Hepatocyte (in vitro differentiated cells): ENCODE measurements around the gene NME3.

Source experiments
- EZH2 ChIP-seq: fragments of 200-600 bp; sonication (generic); IDR thresholded peaks from 2 replicates; pipeline ENCODE4 v1.6.1; 2016; ENCODE audit warnings: antibody characterized with exemption, mild to moderate bottlenecking, borderline replicate concordance
- EZH2phosphoT487 ChIP-seq: fragments of 200-600 bp; sonication (generic); IDR thresholded peaks from one replicate; pipeline ENCODE4 v1.6.1; 2018; ENCODE audit warnings: antibody characterized with exemption, mild to moderate bottlenecking, low read depth, moderate library complexity; ENCODE audit not compliant: unreplicated experiment, severe bottlenecking
- TF ChIP-seq, protein P1 (sequence below): fragments of 200-600 bp; sonication (generic); IDR thresholded peaks from 2 replicates; pipeline ENCODE4 v1.5.1; 2016; ENCODE audit warnings: antibody characterized with exemption, mild to moderate bottlenecking; ENCODE audit not compliant: poor library complexity

DNA sequence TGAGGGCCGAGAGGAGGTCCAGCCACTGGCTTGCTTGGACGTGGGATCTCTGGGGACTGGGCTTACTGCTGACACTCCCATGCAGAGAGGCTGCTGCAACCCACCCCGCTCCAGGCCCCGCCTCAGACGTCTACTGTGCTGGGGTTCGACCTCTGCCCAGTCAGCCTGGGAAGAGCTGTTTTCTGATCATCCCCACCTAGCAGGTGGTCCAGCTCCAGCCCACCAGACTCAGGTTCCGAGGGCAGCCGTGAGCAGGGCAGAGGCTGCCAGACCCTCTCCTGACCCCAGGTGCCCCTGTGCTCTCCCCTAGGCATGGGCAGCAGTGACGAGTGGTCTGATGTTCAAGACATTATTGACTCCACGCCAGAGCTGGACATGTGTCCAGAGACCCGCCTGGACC is 23.4 kb downstream of the NME3 start:
- TF ChIP-seq, protein P1, sequence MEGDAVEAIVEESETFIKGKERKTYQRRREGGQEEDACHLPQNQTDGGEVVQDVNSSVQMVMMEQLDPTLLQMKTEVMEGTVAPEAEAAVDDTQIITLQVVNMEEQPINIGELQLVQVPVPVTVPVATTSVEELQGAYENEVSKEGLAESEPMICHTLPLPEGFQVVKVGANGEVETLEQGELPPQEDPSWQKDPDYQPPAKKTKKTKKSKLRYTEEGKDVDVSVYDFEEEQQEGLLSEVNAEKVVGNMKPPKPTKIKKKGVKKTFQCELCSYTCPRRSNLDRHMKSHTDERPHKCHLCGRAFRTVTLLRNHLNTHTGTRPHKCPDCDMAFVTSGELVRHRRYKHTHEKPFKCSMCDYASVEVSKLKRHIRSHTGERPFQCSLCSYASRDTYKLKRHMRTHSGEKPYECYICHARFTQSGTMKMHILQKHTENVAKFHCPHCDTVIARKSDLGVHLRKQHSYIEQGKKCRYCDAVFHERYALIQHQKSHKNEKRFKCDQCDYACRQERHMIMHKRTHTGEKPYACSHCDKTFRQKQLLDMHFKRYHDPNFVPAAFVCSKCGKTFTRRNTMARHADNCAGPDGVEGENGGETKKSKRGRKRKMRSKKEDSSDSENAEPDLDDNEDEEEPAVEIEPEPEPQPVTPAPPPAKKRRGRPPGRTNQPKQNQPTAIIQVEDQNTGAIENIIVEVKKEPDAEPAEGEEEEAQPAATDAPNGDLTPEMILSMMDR = no peak
- TF ChIP-seq EZH2 (no peak), EZH2phosphoT487 (no peak)
